ENCODE measurements around the gene CDK16.

The CDK16 gene

DNA sequence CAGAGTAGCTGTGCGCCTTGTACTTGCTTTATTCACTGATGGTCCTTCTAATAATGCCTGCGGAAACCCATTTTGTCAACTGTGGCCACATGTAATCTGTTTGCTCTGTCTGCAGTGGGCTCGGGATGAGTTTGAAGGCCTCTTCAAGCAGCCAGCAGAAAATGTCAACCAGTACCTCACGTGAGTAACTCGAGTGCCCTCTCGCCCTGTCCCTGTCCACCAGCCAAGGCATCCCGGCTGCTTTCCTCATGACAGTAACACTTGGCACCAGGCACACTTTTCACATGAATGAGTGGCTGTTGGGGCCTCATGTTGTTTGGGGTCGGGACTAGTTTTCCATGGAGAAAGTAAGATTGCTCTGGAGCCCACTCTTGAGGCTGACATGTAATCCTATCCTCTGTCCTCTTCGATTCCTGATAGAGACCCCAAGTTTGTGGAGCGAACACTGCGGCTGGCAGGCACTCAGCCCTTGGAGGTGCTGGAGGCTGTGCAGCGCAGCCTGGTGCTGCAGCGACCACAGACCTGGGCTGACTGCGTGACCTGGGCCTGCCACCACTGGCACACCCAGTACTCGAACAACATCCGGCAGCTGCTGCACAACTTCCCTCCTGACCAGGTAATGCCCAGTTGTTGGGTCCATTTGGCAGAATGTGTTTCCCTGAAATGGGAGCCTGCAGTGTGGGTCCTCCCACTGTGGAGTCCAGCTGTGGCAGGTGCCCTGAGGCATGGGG lies 8.8 kb upstream of the CDK16 start:
- DNase-seq (ENCODE audit: low spot score) = no peak

DNA sequence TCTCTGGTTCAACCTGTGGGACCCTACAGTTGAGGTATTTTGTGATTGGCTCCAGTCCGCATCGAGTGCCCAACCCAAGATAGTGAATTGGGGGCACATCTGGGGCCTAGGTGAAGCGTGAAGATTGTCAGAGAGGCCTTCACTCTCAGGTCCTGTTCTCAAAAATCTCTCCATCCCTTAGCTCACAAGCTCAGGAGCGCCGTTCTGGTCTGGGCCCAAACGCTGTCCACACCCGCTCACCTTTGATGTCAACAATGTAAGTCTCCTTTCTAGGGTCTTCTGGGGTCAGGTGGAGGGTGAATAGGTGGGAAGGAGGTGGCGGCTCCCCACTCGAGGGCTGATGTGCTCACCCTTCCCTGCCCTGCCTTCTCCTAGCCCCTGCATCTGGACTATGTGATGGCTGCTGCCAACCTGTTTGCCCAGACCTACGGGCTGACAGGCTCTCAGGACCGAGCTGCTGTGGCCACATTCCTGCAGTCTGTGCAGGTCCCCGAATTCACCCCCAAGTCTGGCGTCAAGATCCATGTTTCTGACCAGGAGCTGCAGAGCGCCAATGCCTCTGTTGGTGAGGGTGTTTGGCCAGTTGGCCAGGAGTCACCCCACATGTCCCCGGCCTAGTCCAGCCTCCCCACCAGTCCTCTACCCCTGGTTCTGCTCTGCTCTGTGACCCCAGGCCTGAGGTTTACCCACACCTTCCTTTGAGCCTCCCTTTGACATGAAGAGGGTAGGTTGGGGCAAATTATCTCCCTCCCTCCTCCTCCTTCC lies 7.6 kb upstream of the CDK16 start:
- DNase-seq (ENCODE audit: low spot score) = no peak

- no peak for DNase-seq (ENCODE audit: low spot score)
Observed at GRCh38 chrX:47212381-47213293, 5.8 kb upstream of the CDK16 start.

DNA sequence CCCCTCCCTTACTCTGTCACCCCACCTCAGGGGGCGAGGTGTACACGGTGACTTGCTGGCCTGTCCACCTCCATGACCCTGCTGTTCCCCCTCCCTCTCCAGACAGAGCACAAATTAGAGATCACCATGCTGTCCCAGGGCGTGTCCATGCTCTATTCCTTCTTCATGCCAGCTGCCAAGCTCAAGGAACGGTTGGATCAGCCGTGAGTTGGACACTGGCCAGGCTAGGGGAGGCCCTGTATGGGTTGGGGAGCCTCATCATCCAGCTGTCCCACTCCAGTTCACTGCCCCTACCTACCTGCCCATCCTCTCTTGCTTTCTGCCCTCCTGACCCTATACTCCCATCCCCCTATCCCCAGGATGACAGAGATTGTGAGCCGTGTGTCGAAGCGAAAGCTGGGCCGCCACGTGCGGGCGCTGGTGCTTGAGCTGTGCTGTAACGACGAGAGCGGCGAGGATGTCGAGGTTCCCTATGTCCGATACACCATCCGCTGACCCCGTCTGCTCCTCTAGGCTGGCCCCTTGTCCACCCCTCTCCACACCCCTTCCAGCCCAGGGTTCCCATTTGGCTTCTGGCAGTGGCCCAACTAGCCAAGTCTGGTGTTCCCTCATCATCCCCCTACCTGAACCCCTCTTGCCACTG lies 3.9 kb upstream of the CDK16 start:
- no peak for DNase-seq (ENCODE audit: low spot score)

DNA sequence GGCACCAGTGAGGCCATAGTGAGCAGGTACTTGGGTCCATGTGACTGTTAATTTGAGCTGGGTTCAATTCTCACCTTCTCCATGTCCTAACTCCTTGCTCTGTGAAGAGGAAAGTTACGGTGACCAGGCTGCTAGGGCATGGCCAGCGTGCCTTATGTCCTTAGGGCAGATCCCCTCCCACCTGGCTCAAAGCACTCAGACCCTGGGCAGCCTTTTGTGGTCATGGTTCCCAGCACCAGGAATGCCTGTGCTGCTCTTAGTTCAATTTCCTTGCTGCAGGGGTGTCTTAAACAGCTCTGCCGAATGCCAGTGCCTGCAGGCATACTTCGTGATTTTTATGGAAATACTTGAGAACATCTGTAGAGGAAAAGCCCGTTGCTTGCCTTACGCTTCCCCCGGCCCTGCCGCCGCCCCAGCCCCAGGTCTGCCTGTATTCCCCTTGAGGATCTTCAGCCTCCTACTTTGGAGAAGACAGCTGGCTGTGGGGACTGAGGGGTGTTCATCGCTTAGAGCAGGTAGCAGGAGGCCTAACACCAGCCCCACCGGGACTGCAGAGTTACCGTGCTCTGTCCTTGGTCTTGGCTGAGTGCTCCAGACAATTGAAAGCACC lies 3.1 kb upstream of the CDK16 start:
- no peak for DNase-seq (ENCODE audit: low spot score)

- DNase-seq (ENCODE audit: low spot score) = no peak
Observed at GRCh38 chrX:47216393-47216925, 2.0 kb upstream of the CDK16 start.

DNA sequence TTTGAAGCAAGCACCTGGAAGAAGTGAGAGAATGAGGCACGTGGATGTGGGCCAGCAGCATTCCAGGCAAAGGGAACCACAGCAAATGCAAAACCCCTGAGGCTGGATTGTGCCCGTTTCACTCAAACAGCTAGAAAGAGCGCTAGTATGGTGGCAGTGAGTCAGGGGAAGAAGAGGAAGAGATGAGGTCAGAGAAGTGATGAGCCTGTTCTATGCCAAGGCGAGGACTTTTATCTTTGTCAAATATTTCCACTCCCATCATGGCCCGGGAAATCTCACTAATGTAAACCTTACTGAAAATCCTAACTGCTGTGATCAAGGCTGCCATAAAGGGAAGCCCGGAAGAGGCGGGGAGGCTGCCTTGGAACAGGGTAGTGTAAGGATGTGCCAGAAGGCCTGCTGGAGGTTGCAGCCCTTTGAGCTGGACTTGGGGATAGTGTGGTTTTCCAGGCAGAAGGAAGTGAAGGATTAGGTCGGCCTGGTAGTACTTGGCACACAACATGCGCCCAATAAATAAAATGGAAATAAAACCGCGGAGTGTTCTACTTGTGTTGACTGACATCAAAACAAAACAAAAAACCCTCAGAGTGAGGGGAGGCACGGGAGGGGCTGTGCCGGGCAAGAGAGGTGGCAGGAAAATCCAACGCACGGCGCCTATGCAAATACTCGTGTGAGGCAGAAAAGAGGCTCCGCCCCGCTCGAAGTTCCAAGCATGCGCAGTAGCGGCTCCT lies 1.2 kb upstream of the CDK16 start:
- no peak for DNase-seq (ENCODE audit: low spot score)

GRCh38 chrX:47217852-47218279 lies 615 bp upstream of the CDK16 start:
- DNase-seq (ENCODE audit: low spot score) = peak; percentile 98

DNA sequence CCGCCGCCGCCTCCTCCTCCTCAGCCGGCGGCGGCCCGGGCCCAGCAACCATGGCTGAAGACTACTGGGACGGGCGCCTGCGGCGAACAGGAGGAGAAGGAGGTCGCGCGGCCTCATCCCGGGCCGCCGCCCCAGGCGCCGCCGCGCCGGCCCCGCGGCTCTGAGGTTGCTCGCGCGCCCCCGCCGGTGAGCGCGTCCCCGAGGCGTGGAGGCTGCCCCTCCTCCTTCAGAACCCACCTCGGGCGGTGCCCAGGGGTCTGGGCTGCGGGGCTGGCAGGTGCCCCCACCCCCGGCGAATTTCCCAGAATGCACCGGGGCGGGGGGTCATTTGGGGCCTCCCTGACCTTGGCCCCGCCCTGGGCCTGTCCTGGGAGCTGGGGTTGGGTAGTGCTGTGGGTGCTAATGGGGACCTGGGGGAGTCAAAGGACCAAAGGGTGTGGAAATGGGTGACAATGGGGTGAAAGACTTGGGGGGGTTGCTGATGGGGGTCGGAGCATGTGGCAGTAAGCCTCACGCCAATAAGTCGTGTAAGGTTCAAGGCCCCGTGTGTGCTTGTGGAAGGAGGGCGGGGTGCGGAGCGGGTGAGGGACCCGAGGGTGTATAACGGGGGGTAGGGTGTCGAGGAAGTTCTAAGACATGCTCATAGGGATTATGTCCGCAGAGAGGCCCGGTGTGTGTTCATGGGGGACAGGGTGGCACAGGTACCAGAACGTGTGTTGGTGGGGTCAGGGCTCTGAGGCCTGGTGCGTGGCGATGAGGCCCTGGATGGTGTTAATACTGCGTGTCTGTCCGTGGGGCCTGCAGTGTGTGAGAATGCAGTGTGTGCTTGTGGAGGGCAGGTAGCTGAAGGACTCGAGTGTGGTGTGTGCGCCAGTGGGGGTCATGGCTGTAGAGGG lies 687 bp downstream of the CDK16 start:
- peak; percentile 49 for DNase-seq (ENCODE audit: low spot score)

- DNase-seq (ENCODE audit: low spot score) = no peak
Observed at GRCh38 chrX:47221756-47222155, 3.3 kb downstream of the CDK16 start.

GRCh38 chrX:47222751-47223350 lies 4.4 kb downstream of the CDK16 start:
- no peak for DNase-seq (ENCODE audit: low spot score)

GRCh38 chrX:47223476-47224250 lies 5.2 kb downstream of the CDK16 start:
- no peak for DNase-seq (ENCODE audit: low spot score)

- DNase-seq (ENCODE audit: low spot score) = no peak
Observed at GRCh38 chrX:47224266-47224895, 5.9 kb downstream of the CDK16 start.

DNA sequence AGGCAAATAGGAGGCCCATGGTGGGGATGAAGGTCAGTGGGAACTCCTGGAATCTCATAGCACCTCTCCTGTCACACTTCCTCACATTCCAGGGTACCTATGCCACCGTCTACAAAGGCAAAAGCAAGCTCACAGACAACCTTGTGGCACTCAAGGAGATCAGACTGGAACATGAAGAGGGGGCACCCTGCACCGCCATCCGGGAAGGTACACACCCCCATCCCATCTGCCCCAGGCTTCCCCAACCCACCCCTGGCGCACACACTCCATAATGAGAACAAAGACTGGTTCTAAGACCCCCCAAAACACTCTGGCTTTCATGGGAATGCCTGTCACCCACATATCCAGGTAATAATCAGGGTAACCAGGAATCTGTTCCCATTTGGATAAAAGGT lies 6.4 kb downstream of the CDK16 start:
- no peak for DNase-seq (ENCODE audit: low spot score)

GRCh38 chrX:47226071-47226470 lies 7.6 kb downstream of the CDK16 start:
- DNase-seq (ENCODE audit: low spot score) = no peak

DNA sequence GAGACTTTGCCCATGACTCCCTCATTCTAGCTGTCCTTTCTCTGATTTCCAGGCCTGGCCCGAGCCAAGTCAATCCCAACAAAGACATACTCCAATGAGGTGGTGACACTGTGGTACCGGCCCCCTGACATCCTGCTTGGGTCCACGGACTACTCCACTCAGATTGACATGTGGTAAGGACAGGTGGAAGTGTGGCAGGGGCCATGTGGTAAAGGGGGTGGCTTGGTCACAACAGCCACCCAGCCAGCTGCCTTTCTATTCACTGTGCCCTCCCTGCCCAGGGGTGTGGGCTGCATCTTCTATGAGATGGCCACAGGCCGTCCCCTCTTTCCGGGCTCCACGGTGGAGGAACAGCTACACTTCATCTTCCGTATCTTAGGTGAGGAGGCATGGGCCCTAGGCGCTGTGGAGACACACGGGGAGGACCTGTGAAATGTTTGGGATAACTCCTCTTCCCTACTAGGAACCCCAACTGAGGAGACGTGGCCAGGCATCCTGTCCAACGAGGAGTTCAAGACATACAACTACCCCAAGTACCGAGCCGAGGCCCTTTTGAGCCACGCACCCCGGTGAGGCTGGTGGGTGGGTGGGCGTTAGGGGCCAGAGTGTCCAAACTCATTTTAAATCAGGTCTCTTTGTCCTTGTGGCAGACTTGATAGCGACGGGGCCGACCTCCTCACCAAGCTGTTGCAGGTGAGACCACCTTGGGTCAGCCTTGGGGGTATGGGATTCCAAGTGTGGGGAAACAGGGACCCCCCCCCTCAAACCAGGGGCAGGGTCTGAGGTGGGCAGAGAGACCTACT lies 8.3 kb downstream of the CDK16 start:
- no peak for DNase-seq (ENCODE audit: low spot score)

- no peak for DNase-seq (ENCODE audit: low spot score)
Observed at GRCh38 chrX:47227334-47227583, 8.8 kb downstream of the CDK16 start.
